GM12891 (cell line): ENCODE results near the gene HOXA9.

ENCODE experiments used
- DNase-seq: peaks from one replicate; pipeline ENCODE4 v3.0.0; 2011; ENCODE audit warnings: low spot score; ENCODE audit not compliant: insufficient read length
- FAIRE-seq: peaks from 2 replicates; lab custom pipeline; 2011; peaks lifted over from hg19 to GRCh38; lab: Jason Lieb, UNC
- PAX5 ChIP-seq: IDR thresholded peaks from 2 replicates; pipeline ENCODE4 v1.6.1; 2011; ENCODE audit warnings: low read length, moderate library complexity, mild to moderate bottlenecking; ENCODE audit not compliant: insufficient read depth, severe bottlenecking
- POLR2A ChIP-seq: IDR thresholded peaks from 2 replicates; pipeline ENCODE4 v1.6.1; 2011; ENCODE audit warnings: low read depth, low read length, control low read depth
- POLR2AphosphoS5 ChIP-seq: IDR thresholded peaks from 2 replicates; pipeline ENCODE4 v1.6.1; 2011; ENCODE audit warnings: low read depth, low read length, control low read depth
- POU2F2 ChIP-seq: IDR thresholded peaks from 2 replicates; pipeline ENCODE4 v1.6.1; 2011; ENCODE audit warnings: low read depth, mild to moderate bottlenecking, control low read depth, low read length, moderate library complexity
- SPI1 ChIP-seq: IDR thresholded peaks from 2 replicates; pipeline ENCODE4 v1.6.1; 2011; ENCODE audit warnings: low read depth, low read length, control low read depth
- TAF1 ChIP-seq: IDR thresholded peaks from 2 replicates; pipeline ENCODE4 v1.6.1; 2011; ENCODE audit warnings: low read depth, low read length, control low read depth

HOXA9 gene

GRCh38 chr7:27182861-27183681 is 17.7 kb upstream of the HOXA9 start:
- TF ChIP-seq PAX5 (no peak), SPI1 (no peak), TAF1 (no peak), POU2F2 (no peak), POLR2A (no peak), POLR2AphosphoS5 (no peak)
- DNase-seq = no peak
- FAIRE-seq = no peak

- FAIRE-seq (no peak), DNase-seq (no peak)
- no peak for TF ChIP-seq PAX5
- no peak for TF ChIP-seq TAF1
Observed at GRCh38 chr7:27182285-27182841, 17.0 kb upstream of the HOXA9 start.

GRCh38 chr7:27181795-27182275 is 16.5 kb upstream of the HOXA9 start:
- FAIRE-seq (no peak), DNase-seq (no peak)
- TF ChIP-seq TAF1 (no peak), POLR2A (no peak), POU2F2 (no peak), POLR2AphosphoS5 (no peak), SPI1 (no peak), PAX5 (no peak)

GRCh38 chr7:27180431-27181420 is 15.4 kb upstream of the HOXA9 start:
- no peak for TF ChIP-seq PAX5
- no peak for TF ChIP-seq POLR2AphosphoS5
- TF ChIP-seq POLR2A = no peak
- TF ChIP-seq POU2F2 = no peak
- FAIRE-seq (no peak), DNase-seq (no peak)

- no peak for DNase-seq
- FAIRE-seq = no peak
- TF ChIP-seq PAX5 (no peak), SPI1 (no peak), POLR2A (no peak), TAF1 (no peak)
Observed at GRCh38 chr7:27179503-27180430, 14.4 kb upstream of the HOXA9 start.

GRCh38 chr7:27179030-27179429 is 13.7 kb upstream of the HOXA9 start:
- FAIRE-seq (no peak), DNase-seq (no peak)
- TF ChIP-seq TAF1 = no peak
- TF ChIP-seq PAX5 = no peak
- no peak for TF ChIP-seq POLR2AphosphoS5
- no peak for TF ChIP-seq POU2F2
- no peak for TF ChIP-seq POLR2A
- no peak for TF ChIP-seq SPI1

GRCh38 chr7:27178366-27178765 is 13.0 kb upstream of the HOXA9 start:
- FAIRE-seq = no peak
- TF ChIP-seq POLR2AphosphoS5 = no peak
- TF ChIP-seq TAF1 = no peak
- TF ChIP-seq POLR2A = no peak
- TF ChIP-seq SPI1 = no peak
- no peak for TF ChIP-seq POU2F2
- TF ChIP-seq PAX5 = no peak
- no peak for DNase-seq

GRCh38 chr7:27177795-27178320 is 12.5 kb upstream of the HOXA9 start:
- no peak for FAIRE-seq
- no peak for DNase-seq

More at GRCh38 chr7:27177795-27178320, 12.5 kb upstream of the HOXA9 start:
- TF ChIP-seq PAX5 (no peak), POLR2AphosphoS5 (no peak), POLR2A (no peak), POU2F2 (no peak), TAF1 (no peak), SPI1 (no peak)
